Fibroblast of mammary gland (primary cell): ENCODE results near the gene USP3.
"Not testable (repeated sequence)": the region's sequence is repeated elsewhere in the genome, so short reads cannot be mapped to it uniquely, and the experiment has no call there.

Source experiments
- DNase-seq: peaks from one replicate; pipeline ENCODE4 v3.0.0-alpha.2; 2010; ENCODE audit warnings: low read depth
- H3K4me3 ChIP-seq: 2 replicates; pipeline ENCODE4 v1.5.1; 2011; ENCODE audit warnings: low read depth, mild to moderate bottlenecking, low read length, moderate library complexity; ENCODE audit not compliant: control insufficient read depth
- CTCF ChIP-seq: conservative IDR thresholded peaks from 2 replicates; pipeline ENCODE4 v1.5.1; 2011; ENCODE audit warnings: low read depth, low read length, inconsistent platforms; ENCODE audit not compliant: control insufficient read depth, insufficient read depth

Gene USP3

GRCh38 chr15:63526401-63526800, 22.0 kb downstream of the USP3 start:
- no peak for TF ChIP-seq CTCF
- no peak overlapping the region for H3K4me3 ChIP-seq
- DNase-seq: no peak

- TF ChIP-seq CTCF: no peak
- H3K4me3 ChIP-seq: no peak overlapping the region
- no peak for DNase-seq
These were observed 23.8 kb downstream of the USP3 start for GRCh38 chr15:63528138-63528659.

GRCh38 chr15:63530235-63530634, 25.8 kb downstream of the USP3 start:
- DNase-seq: no peak

GRCh38 chr15:63530752-63531299, 26.4 kb downstream of the USP3 start:
- DNase-seq: no peak
- no peak overlapping the region for H3K4me3 ChIP-seq
- TF ChIP-seq CTCF: no peak

More at GRCh38 chr15:63530235-63530634, 25.8 kb downstream of the USP3 start:
- TF ChIP-seq CTCF: no peak
- no peak overlapping the region for H3K4me3 ChIP-seq

GRCh38 chr15:63531586-63531985, 27.2 kb downstream of the USP3 start:
- DNase-seq: no peak
- H3K4me3 ChIP-seq: no peak overlapping the region
- peak; percentile 48 for TF ChIP-seq CTCF

GRCh38 chr15:63532307-63532744, 27.9 kb downstream of the USP3 start:
- no peak overlapping the region for H3K4me3 ChIP-seq

GRCh38 chr15:63534888-63535287, 30.5 kb downstream of the USP3 start:
- not testable (repeated sequence) for DNase-seq, H3K4me3 ChIP-seq

More at GRCh38 chr15:63532307-63532744, 27.9 kb downstream of the USP3 start:
- DNase-seq: peak; percentile 54
- no peak for TF ChIP-seq CTCF
